Stomach (tissue), 9 donors: ENCODE measurements around the gene LRRC4C. TPM values are rescaled to one million over a fixed set of nuclear protein-coding genes. Genes with fewer than 3 reads are reported as not detected.

Experiments used
- DNase-seq, 2 donors: peaks; one replicate each; pipeline versions ENCODE4 v3.0.0 to v3.0.0-alpha.2; 2013 to 2019
- H3K27ac ChIP-seq, 5 donors: fragments of 200-600 bp in 4 of 5; sonication (generic) in 4 of 5; one replicate each; pipeline ENCODE4 v1.5.1; 2013 to 2019; ENCODE audit warnings: mild to moderate bottlenecking in 1 of 5, moderate library complexity in 1 of 5
- H3K27me3 ChIP-seq, 3 donors: fragments of 200-600 bp; sonication (generic); one replicate each; pipeline ENCODE4 v1.5.1; 2017 to 2019; ENCODE audit warnings: mixed run types in 1 of 3
- H3K36me3 ChIP-seq, 4 donors: fragments of 200-600 bp; sonication (generic); 1 replicate in 3 of 4; 2 replicates in 1 of 4; pipeline ENCODE4 v1.5.1; 2016 to 2019
- H3K4me1 ChIP-seq, 4 donors: fragments of 200-600 bp; sonication (generic); one replicate each; pipeline ENCODE4 v1.5.1; 2016 to 2019
- H3K4me3 ChIP-seq, 4 donors: fragments of 200-600 bp; sonication (generic) in 3 of 4; one replicate each; pipeline ENCODE4 v1.5.1; 2016 to 2019; ENCODE audit warnings: mild to moderate bottlenecking in 1 of 4
- H3K9me3 ChIP-seq, 4 donors: fragments of 200-600 bp; sonication (generic); one replicate each; pipeline ENCODE4 v1.5.1; 2016 to 2019
- CTCF ChIP-seq, 7 experiments: fragments of 450-650 bp in 4 of 7; fragments of 200-600 bp in 3 of 7; sonication (generic) in 3 of 7; IDR thresholded peaks; one replicate each; pipeline ENCODE4 v1.5.1; 2016 to 2019; ENCODE audit warnings: antibody characterized with exemption in 7 of 7, control low read depth in 2 of 7, mild to moderate bottlenecking in 1 of 7
- EP300 ChIP-seq: sonication (generic); formaldehyde crosslinking; IDR thresholded peaks from one replicate; pipeline ENCODE4 v1.6.1; 2017; ENCODE audit warnings: antibody characterized with exemption
- POLR2A ChIP-seq, 4 donors: fragments of 450-650 bp; IDR thresholded peaks; one replicate each; pipeline ENCODE4 v1.6.1; 2016; ENCODE audit warnings: antibody characterized with exemption in 4 of 4, control low read depth in 2 of 4, mild to moderate bottlenecking in 1 of 4, moderate library complexity in 1 of 4
- POLR2AphosphoS5 ChIP-seq, 3 donors: sonication (generic); formaldehyde crosslinking; IDR thresholded peaks; one replicate each; pipeline ENCODE4 v1.6.1; 2016; ENCODE audit warnings: antibody characterized with exemption in 3 of 3
- WGBS, 5 donors: extraction: QIAGEN DNeasy Blood & Tissue Kit in 3 of 5; methylation state at CpG; one replicate each; pipeline versions ENCODE4 v1.1.5 to v1.1.7; 2013 to 2018; 5-methylcytosine and 5-hydroxymethylcytosine counted together
- intact Hi-C: fragments of 100-400 bp; cut with DNase I; formaldehyde crosslinking; loops from one replicate; pipeline ENCODE4 v1.15.1; 2023; ENCODE audit warnings: low total_unique reads
- polyA plus RNA-seq, 3 donors: library from polyadenylated mRNA; stranded (reverse); fragments of 200-250 nt; gene quantifications; one replicate each; pipeline ENCODE4 v1.2.3, GENCODE V29; 2013
- total RNA-seq, 5 donors: library from RNA; depleted of rRNA; stranded (reverse); fragments of >200 nt; gene quantifications; one replicate each; pipeline versions ENCODE4 v1.1.0 to v1.2.3, GENCODE V29; 2014 to 2016
- donor health status: healthy with polysubstance abuse.
- donor health status: Bipolar disorder and iron deficiency.
- donor health status: healthy.

LRRC4C gene
- total and polyA plus RNA-seq, 8 donors = 0.31 to 3.3 (median 0.45) TPM; not detected in 4

- H3K4me1 ChIP-seq = no peaks in the 10 kb centered on the region
- WGBS, 5 donors = 82 to 95% (median 88%) methylated on average over 1 of the region's 1 CpG
- no peaks in the 10 kb centered on the region for H3K9me3 ChIP-seq
- TF ChIP-seq EP300 = no peak
- no peak for TF ChIP-seq POLR2AphosphoS5 (IDR thresholded peaks at IDR 0.05)
- no peak for TF ChIP-seq CTCF (IDR thresholded peaks at IDR 0.05)
- intact Hi-C loops = no loop called here
- no peaks in the 10 kb centered on the region for H3K36me3 ChIP-seq
- no peak overlapping the region for H3K27ac ChIP-seq
- H3K4me3 ChIP-seq = no peak overlapping the region
- no peaks in the 10 kb centered on the region for H3K27me3 ChIP-seq
- no peak for DNase-seq
These were observed 1053.8 kb downstream of the LRRC4C start for GRCh38 chr11:40405614-40406013.

GRCh38 chr11:40403321-40403720 is 1056.1 kb downstream of the LRRC4C start:
- H3K9me3 ChIP-seq = no peaks in the 10 kb centered on the region
- H3K4me1 ChIP-seq = no peaks in the 10 kb centered on the region
- 32 to 52% (median 39%) methylated on average over 1 of the region's 1 CpG for WGBS, 5 donors
- DNase-seq = no peak
- no peak overlapping the region for H3K4me3 ChIP-seq
- H3K36me3 ChIP-seq = no peaks in the 10 kb centered on the region
- intact Hi-C loops = no loop called here
- no peak for TF ChIP-seq EP300
- no peak for TF ChIP-seq POLR2AphosphoS5 (IDR thresholded peaks at IDR 0.05)
- TF ChIP-seq CTCF (IDR thresholded peaks at IDR 0.05) = no peak
- H3K27me3 ChIP-seq = no peaks in the 10 kb centered on the region
- no peak overlapping the region for H3K27ac ChIP-seq

GRCh38 chr11:40401132-40401853 is 1058.2 kb downstream of the LRRC4C start:
- intact Hi-C loops = no loop called here
- 21 to 30% (median 28%) methylated on average over 4 of the region's 4 CpGs for WGBS, 5 donors
- H3K4me1 ChIP-seq = no peaks in the 10 kb centered on the region

GRCh38 chr11:40397141-40397540 is 1062.3 kb downstream of the LRRC4C start:
- Histone ChIP-seq H3K4me1 (no peaks in the 10 kb centered on the region), H3K27me3 (no peaks in the 10 kb centered on the region), H3K36me3 (no peaks in the 10 kb centered on the region), H3K4me3 (no peak overlapping the region), H3K9me3 (no peaks in the 10 kb centered on the region), H3K27ac (no peak overlapping the region)
- intact Hi-C loops = no loop called here
- WGBS, 5 donors = 31 to 45% (median 35%) methylated on average over 3 of the region's 3 CpGs
- no peak for TF ChIP-seq POLR2AphosphoS5 (IDR thresholded peaks at IDR 0.05)
- TF ChIP-seq POLR2A (IDR thresholded peaks at IDR 0.05) = no peak
- TF ChIP-seq CTCF (IDR thresholded peaks at IDR 0.05) = no peak
- TF ChIP-seq EP300 = no peak
- DNase-seq = no peak

More at GRCh38 chr11:40401132-40401853, 1058.2 kb downstream of the LRRC4C start:
- no peak overlapping the region for H3K27ac ChIP-seq
- H3K4me3 ChIP-seq = no peak overlapping the region
- H3K27me3 ChIP-seq = no peaks in the 10 kb centered on the region
- H3K36me3 ChIP-seq = no peaks in the 10 kb centered on the region
- no peak for DNase-seq
- TF ChIP-seq EP300 (no peak), CTCF (IDR thresholded peaks at IDR 0.05) (no peak), POLR2A (IDR thresholded peaks at IDR 0.05) (no peak), POLR2AphosphoS5 (IDR thresholded peaks at IDR 0.05) (no peak)
- H3K9me3 ChIP-seq = no peaks in the 10 kb centered on the region
